IPS-18a (cell line): Measurements from ENCODE around the gene TMLHE.
"Not testable (repeated sequence)": the region's sequence is repeated elsewhere in the genome, so short reads cannot be mapped to it uniquely, and the experiment has no call there.

Experiments
- H3K27ac ChIP-seq: one replicate; pipeline ENCODE4 v1.5.1; 2013; ENCODE audit warnings: low read length
- H3K27me3 ChIP-seq: one replicate; pipeline ENCODE4 v1.6.1; 2013; ENCODE audit warnings: mild to moderate bottlenecking, low read length; ENCODE audit not compliant: control insufficient read depth, insufficient read depth
- H3K36me3 ChIP-seq: one replicate; pipeline ENCODE4 v1.6.1; 2013; ENCODE audit warnings: low read depth, low read length; ENCODE audit not compliant: control insufficient read depth
- H3K4me1 ChIP-seq: one replicate; pipeline ENCODE4 v1.6.1; 2013; ENCODE audit warnings: low read depth, low read length; ENCODE audit not compliant: control insufficient read depth
- H3K4me3 ChIP-seq: one replicate; pipeline ENCODE4 v1.5.1; 2013; ENCODE audit warnings: low read length
- H3K9ac ChIP-seq: one replicate; pipeline ENCODE4 v1.6.1; 2013; ENCODE audit warnings: mild to moderate bottlenecking, low read length, moderate library complexity
- H3K9me3 ChIP-seq: one replicate; pipeline ENCODE4 v1.6.1; 2013; ENCODE audit warnings: low read depth, low read length; ENCODE audit not compliant: control insufficient read depth

The TMLHE gene

GRCh38 chrX:155612312-155613224, at the start of gene TMLHE, which contains the start of gene SPRY3:
Gene TMLHE, minus strand, starts transcription at chrX:155612952. Its CDS starts 67,676 bp downstream, at chrX:155545276.
Gene SPRY3, plus strand, starts transcription at chrX:155612586.
- no peak within 1 kb of the TSS for H3K27ac ChIP-seq

GRCh38 chrX:155662282-155662681, 49.5 kb upstream of the TMLHE start:
- Histone ChIP-seq H3K36me3 (no peaks in the 10 kb centered on the region), H3K9ac (no peak overlapping the region), H3K27me3 (no peaks in the 10 kb centered on the region), H3K27ac (no peak overlapping the region), H3K9me3 (peaks cover 12% of the 10 kb centered on the region), H3K4me1 (no peaks in the 10 kb centered on the region), H3K4me3 (no peak overlapping the region)

More at GRCh38 chrX:155612312-155613224, at the start of gene TMLHE, which contains the start of gene SPRY3:
- Histone ChIP-seq H3K9me3 (peaks cover 16% of the 10 kb centered on the region), H3K4me1 (no peaks in the 10 kb centered on the region), H3K36me3 (no peaks in the 10 kb centered on the region), H3K9ac (peak within 1 kb of the TSS; percentile 71), H3K4me3 (peak within 1 kb of the TSS; percentile 84), H3K27me3 (no peaks in the 10 kb centered on the region)

- no peaks in the 10 kb centered on the region for H3K4me1 ChIP-seq
- H3K27me3 ChIP-seq = no peaks in the 10 kb centered on the region
- no peak overlapping the region for H3K9ac ChIP-seq
- H3K4me3 ChIP-seq = no peak overlapping the region
- H3K36me3 ChIP-seq = no peaks in the 10 kb centered on the region
- peaks cover 4% of the 10 kb centered on the region for H3K9me3 ChIP-seq
- no peak overlapping the region for H3K27ac ChIP-seq
Observed at GRCh38 chrX:155645180-155645579, 32.4 kb upstream of the TMLHE start.

- Histone ChIP-seq H3K4me1 (no peaks in the 10 kb centered on the region), H3K36me3 (no peaks in the 10 kb centered on the region), H3K27me3 (no peaks in the 10 kb centered on the region), H3K27ac (no peak overlapping the region), H3K9me3 (peaks cover 4% of the 10 kb centered on the region), H3K9ac (no peak overlapping the region), H3K4me3 (no peak overlapping the region)
Observed at GRCh38 chrX:155643240-155643639, 30.5 kb upstream of the TMLHE start.

- not testable (repeated sequence) for H3K36me3 ChIP-seq, H3K4me1 ChIP-seq, H3K27me3 ChIP-seq, H3K9me3 ChIP-seq
- Histone ChIP-seq H3K27ac (peak overlapping the region; percentile 60), H3K9ac (peak overlapping the region; percentile 81), H3K4me3 (peak overlapping the region; percentile 56)
Observed at GRCh38 chrX:155641371-155641770, 28.6 kb upstream of the TMLHE start.

GRCh38 chrX:155637714-155638113, 25.0 kb upstream of the TMLHE start:
- no peak overlapping the region for H3K9ac ChIP-seq
- no peaks in the 10 kb centered on the region for H3K4me1 ChIP-seq
- H3K9me3 ChIP-seq = peaks cover under 1% of the 10 kb centered on the region
- H3K4me3 ChIP-seq = no peak overlapping the region
- no peaks in the 10 kb centered on the region for H3K27me3 ChIP-seq
- no peak overlapping the region for H3K27ac ChIP-seq
- no peaks in the 10 kb centered on the region for H3K36me3 ChIP-seq

GRCh38 chrX:155635019-155635418, 22.3 kb upstream of the TMLHE start:
- not testable (repeated sequence) for H3K27ac ChIP-seq, H3K4me1 ChIP-seq, H3K27me3 ChIP-seq, H3K9ac ChIP-seq, H3K36me3 ChIP-seq, H3K4me3 ChIP-seq
- peaks cover 17% of the 10 kb centered on the region for H3K9me3 ChIP-seq

GRCh38 chrX:155632431-155633100, 19.8 kb upstream of the TMLHE start:
- no peak overlapping the region for H3K27ac ChIP-seq
- no peaks in the 10 kb centered on the region for H3K4me1 ChIP-seq
- no peak overlapping the region for H3K9ac ChIP-seq
- no peaks in the 10 kb centered on the region for H3K27me3 ChIP-seq
- H3K36me3 ChIP-seq = no peaks in the 10 kb centered on the region
- peaks cover 28% of the 10 kb centered on the region for H3K9me3 ChIP-seq
- no peak overlapping the region for H3K4me3 ChIP-seq

- not testable (repeated sequence) for H3K27me3 ChIP-seq, H3K4me3 ChIP-seq, H3K27ac ChIP-seq, H3K9ac ChIP-seq, H3K4me1 ChIP-seq, H3K9me3 ChIP-seq, H3K36me3 ChIP-seq
Observed at GRCh38 chrX:155620110-155620509, 7.4 kb upstream of the TMLHE start.

GRCh38 chrX:155615938-155616337, 3.2 kb upstream of the TMLHE start:
- no peak overlapping the region for H3K4me3 ChIP-seq
- H3K9me3 ChIP-seq = peaks cover 13% of the 10 kb centered on the region
- no peaks in the 10 kb centered on the region for H3K4me1 ChIP-seq
- no peaks in the 10 kb centered on the region for H3K27me3 ChIP-seq
- H3K27ac ChIP-seq = no peak overlapping the region
- H3K9ac ChIP-seq = no peak overlapping the region
- no peaks in the 10 kb centered on the region for H3K36me3 ChIP-seq

- Histone ChIP-seq H3K4me1 (no peaks in the 10 kb centered on the region), H3K4me3 (no peak overlapping the region), H3K27ac (no peak overlapping the region), H3K9ac (no peak overlapping the region), H3K27me3 (no peaks in the 10 kb centered on the region), H3K9me3 (peaks cover 17% of the 10 kb centered on the region), H3K36me3 (no peaks in the 10 kb centered on the region)
Observed at GRCh38 chrX:155613927-155614559, 1.3 kb upstream of the TMLHE start.
